KMS-11 (cell line): Measurements from ENCODE around the gene ST3GAL2.

ENCODE experiments used
- H2AFZ ChIP-seq: fragments of 200-600 bp; sonication (generic); 2 replicates; pipeline ENCODE4 v1.6.1; 2016; ENCODE audit warnings: antibody characterized with exemption, mixed run types, low read depth
- H3K27ac ChIP-seq: fragments of 200-600 bp; sonication (generic); 2 replicates; pipeline ENCODE4 v1.6.1; 2016; ENCODE audit warnings: mild to moderate bottlenecking, mixed run types
- H3K27me3 ChIP-seq: fragments of 200-600 bp; sonication (generic); 2 replicates; pipeline ENCODE4 v1.6.1; 2017; ENCODE audit warnings: mild to moderate bottlenecking, low read depth, mixed run types, moderate library complexity; ENCODE audit not compliant: insufficient read depth
- H3K36me3 ChIP-seq: fragments of 200-600 bp; sonication (generic); 2 replicates; pipeline ENCODE4 v1.6.1; 2017; ENCODE audit warnings: mild to moderate bottlenecking, mixed run types; ENCODE audit not compliant: insufficient read depth
- H3K4me1 ChIP-seq: fragments of 200-600 bp; sonication (generic); 2 replicates; pipeline ENCODE4 v1.6.1; 2016; ENCODE audit warnings: mild to moderate bottlenecking, low read depth, mixed run types; ENCODE audit not compliant: poor library complexity, severe bottlenecking
- H3K4me2 ChIP-seq: fragments of 200-600 bp; sonication (generic); 2 replicates; pipeline ENCODE4 v1.7.0; 2016; ENCODE audit warnings: mild to moderate bottlenecking, mixed run types
- H3K4me3 ChIP-seq: fragments of 200-600 bp; sonication (generic); IDR thresholded peaks from 2 replicates; pipeline ENCODE4 v1.6.1; 2017; ENCODE audit warnings: low read depth, low read length, mixed read lengths; ENCODE audit not compliant: insufficient read depth
- H3K79me2 ChIP-seq: fragments of 200-600 bp; sonication (generic); 2 replicates; pipeline ENCODE4 v1.6.1; 2016; ENCODE audit warnings: low read depth, mixed run types; ENCODE audit not compliant: insufficient read depth
- H3K9ac ChIP-seq: fragments of 200-600 bp; sonication (generic); 2 replicates; pipeline ENCODE4 v1.6.1; 2016; ENCODE audit warnings: mild to moderate bottlenecking, mixed run types
- H4K20me1 ChIP-seq: fragments of 200-600 bp; sonication (generic); 2 replicates; pipeline ENCODE4 v1.6.1; 2016; ENCODE audit warnings: mild to moderate bottlenecking, mixed run types; ENCODE audit not compliant: insufficient read depth
- TF ChIP-seq, protein P1 (sequence below): fragments of 200-600 bp; sonication (generic); conservative IDR thresholded peaks from 2 replicates; pipeline ENCODE4 v1.6.1; 2017; ENCODE audit warnings: low read depth, mild to moderate bottlenecking, antibody characterized with exemption, low read length, moderate library complexity, mixed read lengths

The ST3GAL2 gene

DNA sequence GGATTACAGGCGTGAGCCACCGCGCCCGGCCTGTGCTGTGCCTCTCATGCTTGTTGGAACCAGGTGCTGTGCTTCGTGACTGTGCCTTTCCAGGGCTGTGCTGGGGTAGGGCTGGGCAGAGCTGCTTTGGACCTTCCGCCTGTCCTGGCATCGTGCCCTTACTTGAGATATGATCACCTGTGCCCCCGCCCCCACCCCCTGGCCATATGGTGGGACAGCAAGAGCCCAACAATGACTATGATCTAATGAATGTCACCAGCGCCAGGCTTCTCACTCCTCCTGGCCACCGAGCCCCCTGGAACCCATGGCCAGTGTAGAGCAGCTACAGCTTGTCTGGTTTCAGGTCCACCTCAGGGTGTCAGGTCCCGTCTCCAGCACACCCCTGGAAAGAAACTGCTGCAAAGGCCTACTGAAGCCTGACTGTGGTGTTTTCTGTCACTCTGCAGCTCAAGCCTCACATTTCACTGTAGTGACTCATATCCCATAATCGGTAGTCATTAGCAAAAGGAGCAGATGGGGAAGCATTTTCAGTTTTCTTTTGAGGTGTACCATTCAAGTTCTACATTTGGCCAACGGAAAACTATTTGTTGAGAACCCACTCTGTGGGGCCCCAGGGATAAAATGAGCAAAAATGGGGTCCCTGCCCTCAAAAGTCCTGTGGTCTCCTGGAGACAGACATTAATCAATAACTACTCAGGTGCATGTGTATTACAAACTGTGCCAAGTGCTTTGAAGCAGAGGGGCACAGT, 37.5 kb upstream of the ST3GAL2 start:
- Histone ChIP-seq H3K4me2 (peak overlapping the region; percentile 55), H3K36me3 (no peaks in the 10 kb centered on the region)

DNA sequence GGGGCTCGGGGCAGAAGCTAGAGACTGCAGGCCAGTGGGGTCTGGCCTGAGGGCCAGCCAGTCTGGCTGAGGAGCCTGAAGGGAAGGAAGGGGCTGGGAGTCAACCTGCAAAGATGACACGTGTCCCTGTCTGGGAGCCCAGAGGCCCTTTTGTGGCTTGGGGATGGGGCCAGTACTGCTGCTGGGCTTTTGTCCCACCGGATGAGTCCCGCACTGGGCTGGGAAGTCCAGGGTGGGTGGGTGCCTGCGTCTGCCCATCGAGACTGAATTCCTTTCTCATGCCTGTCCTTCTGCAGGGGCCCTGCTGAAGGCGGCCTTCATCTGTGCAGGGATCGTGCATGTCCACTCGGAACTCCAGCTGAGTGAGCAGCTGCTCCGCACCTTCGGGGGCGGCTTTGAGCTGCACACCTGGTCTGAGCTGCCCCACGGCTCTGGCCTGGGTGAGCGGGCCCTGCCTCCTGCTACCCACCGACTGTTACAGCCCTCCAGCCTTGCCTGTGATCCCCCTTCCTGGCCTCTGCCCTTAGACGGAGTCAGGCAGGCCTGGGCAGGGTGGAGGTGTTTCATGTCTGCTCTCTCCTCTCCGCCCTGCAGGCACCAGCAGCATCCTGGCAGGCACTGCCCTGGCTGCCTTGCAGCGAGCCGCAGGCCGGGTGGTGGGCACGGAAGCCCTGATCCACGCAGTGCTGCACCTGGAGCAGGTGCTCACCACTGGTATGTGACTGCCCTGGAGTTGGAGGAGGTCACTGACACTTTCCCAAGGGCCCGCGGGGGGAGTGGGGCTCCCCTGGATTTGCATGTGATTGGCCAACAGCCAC, 36.4 kb upstream of the ST3GAL2 start:
- TF ChIP-seq, protein P1, sequence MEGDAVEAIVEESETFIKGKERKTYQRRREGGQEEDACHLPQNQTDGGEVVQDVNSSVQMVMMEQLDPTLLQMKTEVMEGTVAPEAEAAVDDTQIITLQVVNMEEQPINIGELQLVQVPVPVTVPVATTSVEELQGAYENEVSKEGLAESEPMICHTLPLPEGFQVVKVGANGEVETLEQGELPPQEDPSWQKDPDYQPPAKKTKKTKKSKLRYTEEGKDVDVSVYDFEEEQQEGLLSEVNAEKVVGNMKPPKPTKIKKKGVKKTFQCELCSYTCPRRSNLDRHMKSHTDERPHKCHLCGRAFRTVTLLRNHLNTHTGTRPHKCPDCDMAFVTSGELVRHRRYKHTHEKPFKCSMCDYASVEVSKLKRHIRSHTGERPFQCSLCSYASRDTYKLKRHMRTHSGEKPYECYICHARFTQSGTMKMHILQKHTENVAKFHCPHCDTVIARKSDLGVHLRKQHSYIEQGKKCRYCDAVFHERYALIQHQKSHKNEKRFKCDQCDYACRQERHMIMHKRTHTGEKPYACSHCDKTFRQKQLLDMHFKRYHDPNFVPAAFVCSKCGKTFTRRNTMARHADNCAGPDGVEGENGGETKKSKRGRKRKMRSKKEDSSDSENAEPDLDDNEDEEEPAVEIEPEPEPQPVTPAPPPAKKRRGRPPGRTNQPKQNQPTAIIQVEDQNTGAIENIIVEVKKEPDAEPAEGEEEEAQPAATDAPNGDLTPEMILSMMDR = no peak
- Histone ChIP-seq H4K20me1 (no peaks in the 10 kb centered on the region), H2AFZ (no peak overlapping the region)

More for the DNA sequence above, 37.5 kb upstream of the ST3GAL2 start:
- no peak overlapping the region for H2AFZ ChIP-seq
- peaks cover 44% of the 10 kb centered on the region for H3K4me1 ChIP-seq
- H3K27me3 ChIP-seq = no peaks in the 10 kb centered on the region
- peak overlapping the region; percentile 8; the same call in 1 of the 2 replicates for H3K9ac ChIP-seq
- TF ChIP-seq, protein P1 = no peak
- no peak overlapping the region for H3K4me3 ChIP-seq
- H3K27ac ChIP-seq = peak overlapping the region; percentile 75
- no peaks in the 10 kb centered on the region for H4K20me1 ChIP-seq
- H3K79me2 ChIP-seq = no peaks in the 10 kb centered on the region

DNA sequence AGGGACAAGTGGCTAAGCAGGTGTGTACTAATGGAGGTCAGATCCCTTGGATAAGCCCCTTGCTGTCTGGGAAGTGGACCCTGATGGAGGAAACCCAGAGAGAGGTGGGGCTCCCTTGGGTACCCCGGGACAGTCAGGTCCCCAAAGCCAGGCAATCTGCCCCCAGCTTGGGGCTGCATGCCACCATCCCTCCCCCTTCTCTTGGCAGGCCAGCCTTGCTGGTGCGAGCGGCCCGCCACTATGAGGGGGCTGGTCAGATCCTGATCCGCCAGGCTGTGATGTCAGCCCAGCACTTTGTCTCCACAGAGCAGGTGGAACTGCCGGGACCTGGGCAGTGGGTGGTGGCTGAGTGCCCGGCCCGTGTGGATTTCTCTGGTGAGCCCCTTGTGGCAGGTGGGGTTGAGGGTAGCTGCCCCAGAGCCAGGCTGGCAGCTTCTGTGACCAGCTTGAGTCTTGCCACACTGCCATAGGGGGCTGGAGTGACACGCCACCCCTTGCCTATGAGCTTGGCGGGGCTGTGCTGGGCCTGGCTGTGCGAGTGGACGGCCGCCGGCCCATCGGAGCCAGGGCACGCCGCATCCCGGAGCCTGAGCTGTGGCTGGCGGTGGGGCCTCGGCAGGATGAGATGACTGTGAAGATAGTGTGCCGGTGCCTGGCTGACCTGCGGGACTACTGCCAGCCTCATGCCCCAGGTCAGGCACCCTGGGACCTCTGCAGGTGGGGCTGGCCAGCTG, 35.6 kb upstream of the ST3GAL2 start:
- Histone ChIP-seq H3K79me2 (no peaks in the 10 kb centered on the region), H4K20me1 (no peaks in the 10 kb centered on the region), H3K27ac (no peak overlapping the region), H3K36me3 (no peaks in the 10 kb centered on the region), H2AFZ (no peak overlapping the region), H3K4me3 (no peak overlapping the region), H3K27me3 (no peaks in the 10 kb centered on the region), H3K4me2 (no peak overlapping the region), H3K4me1 (peaks cover 44% of the 10 kb centered on the region), H3K9ac (no peak overlapping the region)
- TF ChIP-seq, protein P1 = no peak

More for the DNA sequence above, 36.4 kb upstream of the ST3GAL2 start:
- peak overlapping the region; percentile 75 for H3K27ac ChIP-seq
- H3K36me3 ChIP-seq = no peaks in the 10 kb centered on the region
- no peak overlapping the region; the same call in 1 of the 2 replicates for H3K9ac ChIP-seq
- H3K79me2 ChIP-seq = no peaks in the 10 kb centered on the region
- H3K27me3 ChIP-seq = no peaks in the 10 kb centered on the region
- H3K4me3 ChIP-seq = no peak overlapping the region
- peak overlapping the region; percentile 55; the same call in 1 of the 2 replicates for H3K4me2 ChIP-seq
- peaks cover 44% of the 10 kb centered on the region for H3K4me1 ChIP-seq
